H9 (cell line): Measurements from ENCODE around the gene TBC1D9B. TPM values are rescaled to one million over a fixed set of nuclear protein-coding genes. Genes with fewer than 3 reads are reported as not detected.

Source experiments
- DNase-seq: peaks from one replicate; pipeline ENCODE4 v3.0.0-alpha.2; 2017
- H2AFZ ChIP-seq: one replicate; pipeline ENCODE4 v1.6.1; 2013; ENCODE audit warnings: mild to moderate bottlenecking, low read length, control low read depth, moderate library complexity
- H2AK5ac ChIP-seq: 2 replicates; pipeline ENCODE4 v1.6.1; 2013; ENCODE audit warnings: low read length, control low read depth, mixed read lengths; ENCODE audit not compliant: insufficient read length
- H2BK120ac ChIP-seq: one replicate; pipeline ENCODE4 v1.6.1; 2013; ENCODE audit warnings: low read depth, mild to moderate bottlenecking, low read length, control low read depth, inconsistent platforms; ENCODE audit not compliant: poor library complexity, severe bottlenecking
- H2BK12ac ChIP-seq: 2 replicates; pipeline ENCODE4 v1.6.1; 2013; ENCODE audit warnings: low read length, control low read depth, mixed read lengths, low read depth; ENCODE audit not compliant: insufficient read length
- H2BK15ac ChIP-seq: 2 replicates; pipeline ENCODE4 v1.6.1; 2013; ENCODE audit warnings: low read depth, low read length, control low read depth
- H2BK20ac ChIP-seq: one replicate; pipeline ENCODE4 v1.6.1; 2013; ENCODE audit warnings: low read depth, mild to moderate bottlenecking, low read length, control low read depth, inconsistent platforms; ENCODE audit not compliant: poor library complexity, severe bottlenecking
- H2BK5ac ChIP-seq: 2 replicates; pipeline ENCODE4 v1.6.1; 2013; ENCODE audit warnings: low read length, control low read depth, mixed read lengths; ENCODE audit not compliant: insufficient read length
- H3K14ac ChIP-seq: 2 replicates; pipeline ENCODE4 v1.6.1; 2013; ENCODE audit warnings: low read length, control low read depth; ENCODE audit not compliant: insufficient read depth
- H3K18ac ChIP-seq: 2 replicates; pipeline ENCODE4 v1.6.1; 2013; ENCODE audit warnings: low read depth, mild to moderate bottlenecking, mixed read lengths, low read length, control low read depth; ENCODE audit not compliant: insufficient read length
- H3K23ac ChIP-seq: 2 replicates; pipeline ENCODE4 v1.6.1; 2013; ENCODE audit warnings: low read length, control low read depth, mixed read lengths, low read depth; ENCODE audit not compliant: insufficient read length
- H3K23me2 ChIP-seq: 2 replicates; pipeline ENCODE4 v1.6.1; 2013; ENCODE audit warnings: low read depth, mild to moderate bottlenecking, mixed read lengths, low read length, control low read depth; ENCODE audit not compliant: insufficient read length, poor library complexity, severe bottlenecking
- H3K27ac ChIP-seq: 2 replicates; pipeline ENCODE4 v1.5.1; 2013; ENCODE audit warnings: low read length, control low read depth, mixed read lengths, low read depth; ENCODE audit not compliant: insufficient read length
- H3K27me3 ChIP-seq: 2 replicates; pipeline ENCODE4 v1.6.1; 2013; ENCODE audit warnings: low read length, control low read depth, inconsistent platforms; ENCODE audit not compliant: insufficient read depth
- H3K4ac ChIP-seq: 2 replicates; pipeline ENCODE4 v1.6.1; 2013; ENCODE audit warnings: low read depth, mild to moderate bottlenecking, control low read depth, inconsistent platforms, low read length, moderate library complexity
- H3K4me1 ChIP-seq: 2 replicates; pipeline ENCODE4 v1.6.1; 2013; ENCODE audit warnings: low read length, control low read depth, inconsistent platforms; ENCODE audit not compliant: insufficient read depth
- H3K4me2 ChIP-seq: 2 replicates; pipeline ENCODE4 v1.6.1; 2013; ENCODE audit warnings: low read length, control low read depth, mixed read lengths; ENCODE audit not compliant: insufficient read length, insufficient read depth
- H3K56ac ChIP-seq: 2 replicates; pipeline ENCODE4 v1.6.1; 2013; ENCODE audit warnings: low read depth, mild to moderate bottlenecking, mixed read lengths, low read length, control low read depth; ENCODE audit not compliant: insufficient read length
- H3K79me1 ChIP-seq: 2 replicates; pipeline ENCODE4 v1.6.1; 2013; ENCODE audit warnings: low read depth, mild to moderate bottlenecking, moderate library complexity, low read length, control low read depth, inconsistent platforms; ENCODE audit not compliant: insufficient read depth, poor library complexity, severe bottlenecking
- H3K79me2 ChIP-seq: 2 replicates; pipeline ENCODE4 v1.6.1; 2013; ENCODE audit warnings: low read length, control low read depth, inconsistent platforms; ENCODE audit not compliant: insufficient read depth
- H3K9ac ChIP-seq: 2 replicates; pipeline ENCODE4 v1.6.1; 2013; ENCODE audit warnings: low read length, control low read depth, mixed read lengths; ENCODE audit not compliant: insufficient read length; ENCODE audit errors: extremely low read depth
- H3K9me3 ChIP-seq: one replicate; pipeline ENCODE4 v1.6.1; 2013; ENCODE audit warnings: low read depth, low read length, inconsistent platforms; ENCODE audit not compliant: control insufficient read depth
- H3T11ph ChIP-seq: one replicate; pipeline ENCODE4 v1.6.1; 2013; ENCODE audit warnings: mild to moderate bottlenecking, low read length, control low read depth, inconsistent platforms
- H4K20me1 ChIP-seq: one replicate; pipeline ENCODE4 v1.6.1; 2013; ENCODE audit not compliant: control insufficient read depth, insufficient read length, insufficient read depth
- H4K5ac ChIP-seq: 2 replicates; pipeline ENCODE4 v1.6.1; 2013; ENCODE audit warnings: low read depth, mild to moderate bottlenecking, mixed read lengths, low read length, control low read depth; ENCODE audit not compliant: insufficient read length
- H4K8ac ChIP-seq: replicated peaks from 2 replicates; pipeline ENCODE4 v1.6.1; 2013; ENCODE audit warnings: low read length, control low read depth, mixed read lengths, low read depth; ENCODE audit not compliant: insufficient read length
- H4K91ac ChIP-seq: 2 replicates; pipeline ENCODE4 v1.6.1; 2013; ENCODE audit warnings: low read depth, mild to moderate bottlenecking, moderate library complexity, mixed read lengths, low read length, control low read depth; ENCODE audit not compliant: insufficient read length
- H3K27ac Mint-ChIP-seq, 3 experiments: 2 replicates in 2 of 3; 3 replicates in 1 of 3; pipeline ENCODE4 v1.8.0; 2020 to 2021; ENCODE audit warnings: mixed read lengths in 3 of 3, mild to moderate bottlenecking in 1 of 3, moderate library complexity in 1 of 3
- H3K27me3 Mint-ChIP-seq: 2 replicates; pipeline ENCODE4 v1.8.0; 2021; ENCODE audit warnings: low read depth, mild to moderate bottlenecking, moderate library complexity, mixed read lengths
- H3K36me3 Mint-ChIP-seq, 3 experiments: 2 replicates in 2 of 3; 3 replicates in 1 of 3; pipeline ENCODE4 v1.8.0; 2020 to 2021; ENCODE audit warnings: low read depth in 3 of 3, mixed read lengths in 3 of 3; ENCODE audit not compliant: insufficient read depth in 1 of 3
- H3K4me1 Mint-ChIP-seq, 2 experiments: 2 replicates each; pipeline ENCODE4 v1.8.0; 2020; ENCODE audit warnings: mixed read lengths in 2 of 2
- H3K4me3 Mint-ChIP-seq, 2 experiments: 2 replicates in 1 of 2; 3 replicates in 1 of 2; pipeline ENCODE4 v1.8.0; 2020 to 2021; ENCODE audit warnings: mild to moderate bottlenecking in 2 of 2, mixed read lengths in 2 of 2, moderate library complexity in 1 of 2
- H3K9me3 Mint-ChIP-seq, 2 experiments: 2 replicates in 1 of 2; 3 replicates in 1 of 2; pipeline ENCODE4 v1.8.0; 2020; ENCODE audit warnings: mild to moderate bottlenecking in 2 of 2, mixed read lengths in 2 of 2, moderate library complexity in 1 of 2
- WGBS: extraction: QIAGEN DNeasy Blood & Tissue Kit; methylation state at CpG from one replicate; pipeline ENCODE4 v1.1.7; 2013; ENCODE audit warnings: missing lambda C conversion rate, low lambda C conversion rate, mixed read lengths; ENCODE audit not compliant: insufficient read length; ENCODE audit errors: extremely low coverage; 5-methylcytosine and 5-hydroxymethylcytosine counted together
- total RNA-seq: library from RNA; stranded (reverse); gene quantifications from 2 replicates; pipeline ENCODE4 v1.2.1, GENCODE V29; 2021
- TF ChIP-seq, protein P1 (sequence below): fragments of 200-600 bp; sonication (generic); conservative IDR thresholded peaks from 3 replicates; pipeline ENCODE4 v1.8.0; 2021; ENCODE audit warnings: antibody characterized with exemption, mild to moderate bottlenecking

Gene TBC1D9B
- total RNA-seq, 1 experiment from 2014 or later: 62.1 TPM

DNA sequence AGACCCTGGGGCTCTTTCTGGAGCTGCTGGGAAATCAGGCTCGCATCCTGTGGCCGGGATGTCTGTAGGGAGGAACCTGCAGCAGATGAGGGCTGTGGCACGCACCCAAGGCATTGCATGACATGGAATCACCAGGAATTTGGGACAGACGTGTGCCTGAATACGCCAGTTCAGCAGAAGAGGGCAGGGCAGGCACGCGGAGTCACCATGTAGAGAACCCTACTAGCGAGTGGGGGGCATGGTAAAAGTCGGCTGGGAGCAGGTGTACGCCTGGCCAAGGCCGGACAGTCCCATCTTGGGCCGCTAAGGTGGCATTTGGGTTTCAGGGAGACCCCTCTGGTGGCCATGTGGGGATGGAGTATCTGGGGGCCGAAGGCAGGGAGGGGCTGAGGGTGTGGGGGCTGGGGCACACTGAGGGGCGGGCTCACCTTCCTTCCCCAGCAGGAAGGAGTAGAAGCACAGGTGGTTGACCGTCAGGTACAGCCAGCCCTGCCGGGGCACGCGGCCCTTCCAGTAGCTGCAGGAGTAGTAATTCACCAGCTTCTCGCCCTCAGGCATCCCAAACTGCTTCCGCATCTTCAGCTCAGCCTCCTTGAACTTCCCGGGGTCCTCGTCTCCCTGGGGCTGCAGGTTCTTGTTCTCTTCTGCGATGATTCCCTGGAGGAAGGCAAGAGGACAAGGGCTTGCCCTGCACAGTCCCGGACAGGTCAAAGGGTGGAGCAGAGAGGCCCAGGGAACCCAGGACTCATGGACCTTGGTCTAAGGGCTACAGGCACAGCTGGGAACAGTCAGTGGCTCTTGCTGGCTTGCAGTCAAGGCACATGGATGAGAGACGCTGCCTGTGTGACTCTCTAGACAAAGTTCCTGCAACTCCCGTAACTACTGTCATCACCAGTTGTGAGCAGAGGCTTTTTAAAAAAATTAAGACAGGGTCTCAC lies 13.5 kb downstream of the TBC1D9B start:
- Histone ChIP-seq H3K56ac (no peak overlapping the region), H2AFZ (no peak overlapping the region), H3K9ac (no peak overlapping the region), H3K27ac (no peak overlapping the region), H4K91ac (no peak overlapping the region), H2BK5ac (no peak overlapping the region), H2AK5ac (no peak overlapping the region), H3K23me2 (no peaks in the 10 kb centered on the region), H4K8ac (no peak overlapping the region), H2BK15ac (no peak overlapping the region), H3K4me1 (no peaks in the 10 kb centered on the region; the same call in 1 of the 2 replicates), H3K18ac (no peak overlapping the region), H3K4me2 (no peak overlapping the region), H2BK20ac (no peak overlapping the region), H3K79me1 (no peaks in the 10 kb centered on the region), H3T11ph (no peak overlapping the region), H3K23ac (no peak overlapping the region), H3K27me3 (no peaks in the 10 kb centered on the region), H3K9me3 (no peaks in the 10 kb centered on the region), H2BK12ac (no peak overlapping the region), H4K5ac (no peak overlapping the region), H3K14ac (no peak overlapping the region), H3K79me2 (no peaks in the 10 kb centered on the region), H2BK120ac (no peak overlapping the region), H4K20me1 (no peaks in the 10 kb centered on the region), H3K4ac (no peak overlapping the region)
- H3K27ac Mint-ChIP-seq: peak overlapping the region in 2 of 3 experiments; percentile 40 to 73; a peak in 2 of 7 replicates
- TF ChIP-seq, protein P1, sequence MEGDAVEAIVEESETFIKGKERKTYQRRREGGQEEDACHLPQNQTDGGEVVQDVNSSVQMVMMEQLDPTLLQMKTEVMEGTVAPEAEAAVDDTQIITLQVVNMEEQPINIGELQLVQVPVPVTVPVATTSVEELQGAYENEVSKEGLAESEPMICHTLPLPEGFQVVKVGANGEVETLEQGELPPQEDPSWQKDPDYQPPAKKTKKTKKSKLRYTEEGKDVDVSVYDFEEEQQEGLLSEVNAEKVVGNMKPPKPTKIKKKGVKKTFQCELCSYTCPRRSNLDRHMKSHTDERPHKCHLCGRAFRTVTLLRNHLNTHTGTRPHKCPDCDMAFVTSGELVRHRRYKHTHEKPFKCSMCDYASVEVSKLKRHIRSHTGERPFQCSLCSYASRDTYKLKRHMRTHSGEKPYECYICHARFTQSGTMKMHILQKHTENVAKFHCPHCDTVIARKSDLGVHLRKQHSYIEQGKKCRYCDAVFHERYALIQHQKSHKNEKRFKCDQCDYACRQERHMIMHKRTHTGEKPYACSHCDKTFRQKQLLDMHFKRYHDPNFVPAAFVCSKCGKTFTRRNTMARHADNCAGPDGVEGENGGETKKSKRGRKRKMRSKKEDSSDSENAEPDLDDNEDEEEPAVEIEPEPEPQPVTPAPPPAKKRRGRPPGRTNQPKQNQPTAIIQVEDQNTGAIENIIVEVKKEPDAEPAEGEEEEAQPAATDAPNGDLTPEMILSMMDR: no peak
- no peaks in the 10 kb centered on the region for H3K9me3 Mint-ChIP-seq
- H3K36me3 Mint-ChIP-seq: peaks cover 18 to 52% (median 45%) of the 10 kb centered on the region in 3 experiments
- no peak for DNase-seq
- no CpG with 5 or more reads among the region's 26 CpGs for WGBS
- H3K4me1 Mint-ChIP-seq: peaks cover 9 to 12% of the 10 kb centered on the region in 2 experiments
- no peak overlapping the region for H3K4me3 Mint-ChIP-seq
- H3K27me3 Mint-ChIP-seq: no peaks in the 10 kb centered on the region
